SHP77 treated with DMSO at 0.1 percent for 48 hours (cell line): ENCODE data around the gene GJB1.

Experiments used
- DNase-seq: peaks from one replicate; lab custom pipeline; 2025; lab: John Stamatoyannopoulos, UW

GJB1 gene

GRCh38 chrX:71215338-71215912 lies 7.6 kb upstream of the GJB1 start:
- no peak for DNase-seq

GRCh38 chrX:71216485-71216884 lies 6.5 kb upstream of the GJB1 start:
- DNase-seq: peak; percentile 18

GRCh38 chrX:71217298-71217697 lies 5.7 kb upstream of the GJB1 start:
- DNase-seq: no peak

- no peak for DNase-seq
These were observed 1.9 kb upstream of the GJB1 start for GRCh38 chrX:71221145-71221544.

GRCh38 chrX:71224098-71224708 lies 1.2 kb downstream of the GJB1 start:
- DNase-seq: no peak

GRCh38 chrX:71225009-71225408 lies 2.0 kb downstream of the GJB1 start:
- DNase-seq: no peak

- no peak for DNase-seq
These were observed 2.7 kb downstream of the GJB1 start for GRCh38 chrX:71225676-71226075.

GRCh38 chrX:71227370-71228062 lies 4.5 kb downstream of the GJB1 start:
- DNase-seq: no peak

GRCh38 chrX:71228063-71228642 lies 5.1 kb downstream of the GJB1 start:
- DNase-seq: no peak

GRCh38 chrX:71235482-71235881 lies 12.5 kb downstream of the GJB1 start:
- DNase-seq: no peak

GRCh38 chrX:71236836-71237235 lies 13.8 kb downstream of the GJB1 start:
- DNase-seq: no peak

GRCh38 chrX:71239781-71240180 lies 16.8 kb downstream of the GJB1 start:
- no peak for DNase-seq

- no peak for DNase-seq
These were observed 18.3 kb downstream of the GJB1 start for GRCh38 chrX:71241301-71241700.

GRCh38 chrX:71244359-71245128 lies 21.5 kb downstream of the GJB1 start:
- no peak for DNase-seq

- DNase-seq: no peak
These were observed 22.1 kb downstream of the GJB1 start for GRCh38 chrX:71245159-71245558.

GRCh38 chrX:71250841-71251240 lies 27.8 kb downstream of the GJB1 start:
- DNase-seq: no peak

- DNase-seq: no peak
These were observed 28.5 kb downstream of the GJB1 start for GRCh38 chrX:71251466-71251973.

GRCh38 chrX:71252221-71252620 lies 29.2 kb downstream of the GJB1 start:
- DNase-seq: no peak

GRCh38 chrX:71253253-71254091 lies 30.4 kb downstream of the GJB1 start:
- no peak for DNase-seq

- peak; percentile 30 for DNase-seq
These were observed 31.3 kb downstream of the GJB1 start, which contains the start of gene ZMYM3 for GRCh38 chrX:71254092-71254963. ZMYM3 (minus strand) TSS chrX:71254140; CDS start chrX:71253255, 885 bp downstream.
